H1 (cell line): Measurements from ENCODE around the gene CNTN5.

ENCODE experiments used
- CHD1 ChIP-seq: IDR thresholded peaks from 2 replicates; pipeline ENCODE4 v1.6.1; 2012; ENCODE audit warnings: low read depth, low read length, improper control_type of control experiment
- CREB1 ChIP-seq: IDR thresholded peaks from 2 replicates; pipeline ENCODE4 v1.6.1; 2012; ENCODE audit warnings: inconsistent platforms
- CTCF ChIP-seq, 3 experiments: IDR thresholded peaks; 1 replicate in 2 of 3; 2 replicates in 1 of 3; pipeline versions ENCODE4 v1.5.1 to v1.6.1; 2011; ENCODE audit warnings: low read length in 3 of 3, mild to moderate bottlenecking in 3 of 3, inconsistent platforms in 2 of 3, low read depth in 1 of 3, moderate library complexity in 1 of 3; ENCODE audit not compliant: insufficient read depth in 1 of 3; ENCODE audit errors: control extremely low read depth in 1 of 3
- EZH2 ChIP-seq: fragments of 200-600 bp; sonication (generic); IDR thresholded peaks from 2 replicates; pipeline ENCODE4 v1.7.1; 2012; ENCODE audit warnings: low read depth, mild to moderate bottlenecking, moderate library complexity, low read length, inconsistent platforms; ENCODE audit not compliant: severe bottlenecking
- USF2 ChIP-seq: IDR thresholded peaks from 2 replicates; pipeline ENCODE4 v1.6.1; 2011; ENCODE audit warnings: low read length, improper control_type of control experiment

GRCh38 chr11:99893811-99894210 is 873.1 kb downstream of the CNTN5 start:
- no peak for TF ChIP-seq CTCF (IDR thresholded peaks at IDR 0.05; ENCODE audit: control extremely low read depth in 1 of 3, insufficient read depth in 1 of 3, low read depth in 1 of 3, low read length in 3 of 3)
- TF ChIP-seq CHD1: no peak
- no peak for TF ChIP-seq EZH2
- no peak for TF ChIP-seq USF2
- no peak for TF ChIP-seq CREB1
